Activated naive CD8-positive, alpha-beta T cell treated with anti-CD3 and anti-CD28 coated beads, Interleukin-2, amount 50 U/mL, for 16 hours (primary cell): ENCODE results near the gene FSTL1.
A peak's percentile ranks its signal among the peaks of the same experiment; 100 is the strongest.

Experiments
- DNase-seq: peaks from one replicate; pipeline ENCODE4 v3.0.0-alpha.2; 2020; ENCODE audit warnings: low read depth, low spot score

FSTL1 gene

GRCh38 chr3:120355486-120355885 is 95.3 kb downstream of the FSTL1 start:
- DNase-seq, result no peak

- DNase-seq, result no peak
Measured at GRCh38 chr3:120353463-120353862, 97.3 kb downstream of the FSTL1 start.

- no peak for DNase-seq
Measured at GRCh38 chr3:120352017-120352416, 98.8 kb downstream of the FSTL1 start.

GRCh38 chr3:120350401-120350941 is 100.3 kb downstream of the FSTL1 start:
- no peak for DNase-seq

- DNase-seq, result no peak
Measured at GRCh38 chr3:120349855-120350125, 101.0 kb downstream of the FSTL1 start.

GRCh38 chr3:120348991-120349854 is 101.6 kb downstream of the FSTL1 start, which contains the start of gene LRRC58:
TSS of gene LRRC58 (minus strand) at chr3:120349354. CDS start at chr3:120349243, 111 bp downstream.
- peak; percentile 80 for DNase-seq

- peak; percentile 9 for DNase-seq
Measured at GRCh38 chr3:120348065-120348990, 102.5 kb downstream of the FSTL1 start.

GRCh38 chr3:120344349-120344748 is 106.4 kb downstream of the FSTL1 start:
- no peak for DNase-seq
